SK-N-SH treated with all-trans-retinoic acid at 6 μM for 48 hours (cell line): Measurements from ENCODE around the gene AGPAT4.

Experiments used
- ARNTL ChIP-seq: fragments of 450-650 bp; formaldehyde crosslinking; IDR thresholded peaks from 2 replicates; pipeline ENCODE4 v1.5.0; 2020; ENCODE audit warnings: low read depth, mild to moderate bottlenecking, moderate library complexity, borderline replicate concordance
- CSDC2 ChIP-seq: fragments of 250-450 bp; sonication (Bioruptor Pico); IDR thresholded peaks from 2 replicates; pipeline ENCODE4 v1.5.0; 2020; ENCODE audit warnings: mild to moderate bottlenecking, moderate library complexity
- CSRNP3 ChIP-seq: fragments of 250-450 bp; sonication (Bioruptor Pico); IDR thresholded peaks from 2 replicates; pipeline ENCODE4 v1.5.1; 2021; ENCODE audit warnings: mild to moderate bottlenecking, moderate library complexity
- ISL1 ChIP-seq: fragments of 250-450 bp; sonication (Bioruptor Pico); IDR thresholded peaks from 2 replicates; pipeline ENCODE4 v2.1.2; 2022; ENCODE audit warnings: mild to moderate bottlenecking, moderate library complexity
- RARB ChIP-seq: fragments of 250-450 bp; sonication (Bioruptor Pico); IDR thresholded peaks from 2 replicates; pipeline ENCODE4 v1.8.0; 2021; ENCODE audit warnings: mild to moderate bottlenecking, moderate library complexity
- TCF4 ChIP-seq: fragments of 250-450 bp; sonication (Bioruptor Pico); IDR thresholded peaks from 2 replicates; pipeline ENCODE4 v1.8.0; 2021; ENCODE audit warnings: mild to moderate bottlenecking, moderate library complexity, borderline replicate concordance
- TSHZ2 ChIP-seq: fragments of 250-450 bp; sonication (Bioruptor Pico); IDR thresholded peaks from 2 replicates; pipeline ENCODE4 v1.5.0; 2020; ENCODE audit warnings: mild to moderate bottlenecking, moderate library complexity
- ZC3H10 ChIP-seq: fragments of 250-450 bp; sonication (Bioruptor Pico); IDR thresholded peaks from 2 replicates; pipeline ENCODE4 v1.5.1; 2021; ENCODE audit warnings: mild to moderate bottlenecking, moderate library complexity
- ZNF565 ChIP-seq: fragments of 450-650 bp; formaldehyde crosslinking; conservative IDR thresholded peaks from 2 replicates; pipeline ENCODE4 v1.5.0; 2020; ENCODE audit warnings: low read depth, mild to moderate bottlenecking, moderate library complexity

- TF ChIP-seq ZC3H10 (CRISPR knock-in tag) (no peak), CSDC2 (CRISPR knock-in tag) (no peak), RARB (CRISPR knock-in tag) (no peak), CSRNP3 (no peak), ISL1 (CRISPR knock-in tag) (no peak), ARNTL (CRISPR knock-in tag) (no peak), ZNF565 (no peak), TCF4 (CRISPR knock-in tag) (no peak), TSHZ2 (no peak)
Observed at GRCh38 chr6:161219680-161220079, 54.2 kb downstream of the AGPAT4 start.
